Cardiac fibroblast (primary cell): Measurements from ENCODE around the gene FLT3LG.

Source experiments
- DNase-seq, 2 donors: peaks; one replicate each; pipeline versions ENCODE4 v3.0.0 to v3.0.0-alpha.2; 2010; ENCODE audit warnings: low read depth in 2 of 2
- H3K4me3 ChIP-seq, 2 donors: replicated peaks in 1 of 2; 1 replicate in 1 of 2; 2 replicates in 1 of 2; pipeline ENCODE4 v1.5.1; 2011; ENCODE audit warnings: low read depth in 2 of 2, low read length in 2 of 2, mild to moderate bottlenecking in 2 of 2, moderate library complexity in 1 of 2
- TF ChIP-seq, protein P1 (sequence below): IDR thresholded peaks from one replicate; pipeline ENCODE4 v1.5.1; 2011; ENCODE audit warnings: low read depth, mild to moderate bottlenecking, low read length, inconsistent platforms

FLT3LG gene

DNA sequence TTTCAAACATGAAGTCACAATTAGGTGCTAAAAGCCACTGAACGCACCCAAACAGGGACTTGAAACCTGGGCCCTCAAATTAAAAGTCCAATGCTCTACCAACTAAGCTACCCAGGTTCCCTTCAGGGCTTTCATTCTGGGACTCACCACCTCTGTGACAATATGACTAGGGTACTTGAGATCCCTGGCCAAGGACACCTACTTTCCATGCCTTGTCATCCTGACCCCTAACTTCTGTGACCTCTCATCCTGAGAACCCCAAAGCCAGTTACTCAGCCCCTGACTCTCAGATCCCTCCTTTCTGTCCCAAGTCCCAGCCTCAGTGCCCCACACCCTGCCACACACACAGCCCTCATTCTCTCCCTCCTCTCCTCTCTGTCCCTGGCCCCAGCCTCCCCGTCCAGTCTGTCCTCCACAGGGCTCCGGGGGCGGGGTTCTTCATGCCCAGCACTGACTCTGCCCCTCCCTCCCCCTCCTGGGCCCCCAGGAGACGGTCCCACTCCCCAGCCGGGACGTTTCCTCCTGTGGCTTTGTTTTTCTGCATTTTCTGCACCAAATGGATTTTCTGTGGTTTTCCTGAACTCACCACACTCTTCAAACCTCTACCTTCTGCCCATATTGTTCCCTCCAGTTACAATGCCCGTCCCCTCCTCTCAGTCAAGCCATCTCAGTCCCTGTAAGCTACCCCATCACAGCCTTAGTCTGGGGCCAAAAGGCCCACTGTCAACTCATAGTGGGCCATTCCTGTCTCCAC is 60.8 kb downstream of the FLT3LG start:
- H3K4me3 ChIP-seq = no peak overlapping the region
- no peak for DNase-seq
- TF ChIP-seq, protein P1, sequence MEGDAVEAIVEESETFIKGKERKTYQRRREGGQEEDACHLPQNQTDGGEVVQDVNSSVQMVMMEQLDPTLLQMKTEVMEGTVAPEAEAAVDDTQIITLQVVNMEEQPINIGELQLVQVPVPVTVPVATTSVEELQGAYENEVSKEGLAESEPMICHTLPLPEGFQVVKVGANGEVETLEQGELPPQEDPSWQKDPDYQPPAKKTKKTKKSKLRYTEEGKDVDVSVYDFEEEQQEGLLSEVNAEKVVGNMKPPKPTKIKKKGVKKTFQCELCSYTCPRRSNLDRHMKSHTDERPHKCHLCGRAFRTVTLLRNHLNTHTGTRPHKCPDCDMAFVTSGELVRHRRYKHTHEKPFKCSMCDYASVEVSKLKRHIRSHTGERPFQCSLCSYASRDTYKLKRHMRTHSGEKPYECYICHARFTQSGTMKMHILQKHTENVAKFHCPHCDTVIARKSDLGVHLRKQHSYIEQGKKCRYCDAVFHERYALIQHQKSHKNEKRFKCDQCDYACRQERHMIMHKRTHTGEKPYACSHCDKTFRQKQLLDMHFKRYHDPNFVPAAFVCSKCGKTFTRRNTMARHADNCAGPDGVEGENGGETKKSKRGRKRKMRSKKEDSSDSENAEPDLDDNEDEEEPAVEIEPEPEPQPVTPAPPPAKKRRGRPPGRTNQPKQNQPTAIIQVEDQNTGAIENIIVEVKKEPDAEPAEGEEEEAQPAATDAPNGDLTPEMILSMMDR = no peak
